SU-DHL-6 (cell line): ENCODE measurements around the gene CPVL.

Experiments used
- EZH2phosphoT487 ChIP-seq: fragments of 200-600 bp; sonication (generic), shearing (Covaris generic); conservative IDR thresholded peaks from 2 replicates; pipeline ENCODE4 v1.6.1; 2018; ENCODE audit warnings: mild to moderate bottlenecking, antibody characterized with exemption, low read length, moderate library complexity, mixed read lengths
- TF ChIP-seq, protein P1 (sequence below): fragments of 200-600 bp; sonication (generic); IDR thresholded peaks from one replicate; pipeline ENCODE4 v1.5.1; 2017; ENCODE audit warnings: antibody characterized with exemption, mild to moderate bottlenecking, low read length, moderate library complexity; ENCODE audit not compliant: insufficient read depth, poor library complexity, severe bottlenecking

DNA sequence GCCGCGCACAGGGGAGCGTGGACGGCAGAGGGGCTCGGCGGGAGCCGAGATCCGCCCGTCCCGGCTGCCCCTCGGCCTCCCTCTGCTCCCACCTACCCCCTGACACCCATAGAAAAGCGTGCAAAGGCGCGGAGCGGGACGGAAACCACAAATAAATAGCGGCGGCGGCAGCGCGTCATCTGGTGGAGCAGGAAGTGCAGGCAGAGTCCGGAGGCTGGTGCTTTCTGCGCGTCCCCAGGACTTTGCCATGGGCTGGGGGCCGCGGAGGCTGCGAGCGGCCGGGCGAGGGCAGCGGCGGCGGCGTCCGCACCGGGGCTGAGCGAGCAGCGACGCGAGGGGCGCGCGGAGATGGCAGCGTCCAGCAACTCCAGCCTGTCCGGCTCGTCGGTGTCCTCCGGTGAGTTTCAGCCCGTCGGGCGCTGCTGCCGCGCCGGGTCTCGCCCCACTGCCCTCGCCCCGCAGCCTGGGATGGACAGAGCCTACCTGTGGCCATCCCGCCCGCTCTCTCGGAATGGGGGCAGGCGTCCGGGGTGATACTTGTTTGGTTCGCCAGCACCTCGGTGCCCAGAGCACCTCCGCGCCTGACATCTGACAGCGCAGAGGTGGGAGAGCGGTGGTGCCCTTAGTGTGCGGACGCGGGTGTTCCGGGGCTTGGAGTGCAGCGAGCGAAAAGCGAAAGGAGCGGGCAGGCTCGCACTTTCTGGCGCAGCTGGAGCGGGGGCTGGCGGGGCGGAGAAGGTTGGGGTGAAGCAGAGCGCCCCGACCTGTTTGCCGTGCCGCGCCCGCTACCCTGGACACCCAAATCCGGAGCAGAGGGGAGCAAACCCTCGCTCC lies 48.5 kb upstream of the CPVL start, which contains the start of gene CHN2:
- TF ChIP-seq, protein P1, sequence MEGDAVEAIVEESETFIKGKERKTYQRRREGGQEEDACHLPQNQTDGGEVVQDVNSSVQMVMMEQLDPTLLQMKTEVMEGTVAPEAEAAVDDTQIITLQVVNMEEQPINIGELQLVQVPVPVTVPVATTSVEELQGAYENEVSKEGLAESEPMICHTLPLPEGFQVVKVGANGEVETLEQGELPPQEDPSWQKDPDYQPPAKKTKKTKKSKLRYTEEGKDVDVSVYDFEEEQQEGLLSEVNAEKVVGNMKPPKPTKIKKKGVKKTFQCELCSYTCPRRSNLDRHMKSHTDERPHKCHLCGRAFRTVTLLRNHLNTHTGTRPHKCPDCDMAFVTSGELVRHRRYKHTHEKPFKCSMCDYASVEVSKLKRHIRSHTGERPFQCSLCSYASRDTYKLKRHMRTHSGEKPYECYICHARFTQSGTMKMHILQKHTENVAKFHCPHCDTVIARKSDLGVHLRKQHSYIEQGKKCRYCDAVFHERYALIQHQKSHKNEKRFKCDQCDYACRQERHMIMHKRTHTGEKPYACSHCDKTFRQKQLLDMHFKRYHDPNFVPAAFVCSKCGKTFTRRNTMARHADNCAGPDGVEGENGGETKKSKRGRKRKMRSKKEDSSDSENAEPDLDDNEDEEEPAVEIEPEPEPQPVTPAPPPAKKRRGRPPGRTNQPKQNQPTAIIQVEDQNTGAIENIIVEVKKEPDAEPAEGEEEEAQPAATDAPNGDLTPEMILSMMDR = no peak
- no peak for TF ChIP-seq EZH2phosphoT487
